GM10266 (cell line): Measurements from ENCODE around the gene POLA2.
"Not testable (repeated sequence)": the region's sequence is repeated elsewhere in the genome, so short reads cannot be mapped to it uniquely, and the experiment has no call there.

Experiments
- DNase-seq: peaks from one replicate; pipeline ENCODE4 v3.0.0; 2012; ENCODE audit errors: extremely low spot score
- CTCF ChIP-seq: IDR thresholded peaks from 2 replicates; pipeline ENCODE4 v1.5.1; 2012; ENCODE audit warnings: mild to moderate bottlenecking, low read depth; ENCODE audit not compliant: control insufficient read depth, insufficient read depth; ENCODE audit errors: missing control alignments

The POLA2 gene

GRCh38 chr11:65323813-65324212, 62.1 kb downstream of the POLA2 start:
- TF ChIP-seq CTCF = no peak
- DNase-seq = no peak

GRCh38 chr11:65325435-65325834, 63.7 kb downstream of the POLA2 start:
- DNase-seq = no peak
- no peak for TF ChIP-seq CTCF

DNA sequence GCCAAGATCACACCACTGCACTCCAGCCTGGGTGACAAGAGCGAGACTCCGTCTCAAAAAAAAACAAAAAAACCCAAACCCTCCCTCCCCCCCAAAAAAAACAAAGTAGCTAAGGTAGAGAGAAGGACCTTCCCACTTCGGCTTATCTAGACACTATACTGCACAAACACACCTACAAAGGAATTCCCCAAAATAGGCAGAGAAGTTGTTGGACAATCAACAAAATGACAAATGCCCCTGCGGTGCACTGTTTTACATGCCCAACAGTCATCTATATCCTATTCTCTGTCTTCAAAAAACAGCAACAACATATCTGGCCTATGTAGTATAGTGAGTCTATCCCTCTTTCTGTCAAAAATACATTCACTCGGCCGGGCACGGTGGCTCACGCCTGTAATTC, 65.3 kb downstream of the POLA2 start:
- DNase-seq = no peak
- no peak for TF ChIP-seq CTCF

DNA sequence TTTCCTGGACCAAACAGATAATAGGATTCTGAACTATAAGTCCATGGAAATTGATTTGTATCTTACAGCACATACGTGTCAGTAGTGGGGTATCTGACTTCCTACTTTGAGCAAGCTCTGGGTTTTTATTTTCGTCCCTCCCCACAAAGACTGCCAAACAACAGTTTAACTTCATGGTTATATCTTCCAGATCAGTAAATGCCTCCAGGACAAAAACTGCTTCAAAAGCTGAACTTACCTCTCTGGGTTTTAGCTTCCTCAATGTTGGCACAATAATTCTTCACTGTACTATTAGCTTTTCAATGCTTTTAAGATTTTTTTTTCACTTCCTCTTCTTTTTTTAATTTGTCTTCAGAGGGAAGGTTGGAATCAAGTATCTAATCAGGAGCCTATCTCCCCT, 67.7 kb downstream of the POLA2 start:
- DNase-seq = no peak
- no peak for TF ChIP-seq CTCF

- DNase-seq = peak; percentile 76
- peak; percentile 83 for TF ChIP-seq CTCF
These were observed 68.2 kb downstream of the POLA2 start for GRCh38 chr11:65329944-65330403.

DNA sequence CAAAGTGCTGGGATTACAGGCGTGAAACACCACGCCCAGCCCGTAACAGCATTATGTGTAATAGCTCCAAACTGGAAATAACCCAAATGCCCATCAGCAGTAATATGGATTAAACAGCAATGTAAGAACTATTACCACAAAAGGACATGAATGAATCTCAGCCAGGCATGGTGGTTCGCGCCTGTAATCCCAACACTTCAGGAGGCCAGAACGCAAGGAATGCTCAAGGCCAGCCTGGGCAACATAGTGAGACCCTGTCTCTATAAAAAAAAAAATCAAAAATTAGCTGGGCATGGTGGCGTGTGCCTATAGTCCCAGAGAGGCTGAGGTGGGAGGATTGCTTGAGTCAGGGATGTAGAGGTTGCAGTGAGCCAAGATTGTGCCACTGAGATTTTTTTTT, 68.8 kb downstream of the POLA2 start:
- no peak for DNase-seq
- TF ChIP-seq CTCF = no peak

GRCh38 chr11:65332591-65332990, 70.8 kb downstream of the POLA2 start:
- not testable (repeated sequence) for DNase-seq

DNA sequence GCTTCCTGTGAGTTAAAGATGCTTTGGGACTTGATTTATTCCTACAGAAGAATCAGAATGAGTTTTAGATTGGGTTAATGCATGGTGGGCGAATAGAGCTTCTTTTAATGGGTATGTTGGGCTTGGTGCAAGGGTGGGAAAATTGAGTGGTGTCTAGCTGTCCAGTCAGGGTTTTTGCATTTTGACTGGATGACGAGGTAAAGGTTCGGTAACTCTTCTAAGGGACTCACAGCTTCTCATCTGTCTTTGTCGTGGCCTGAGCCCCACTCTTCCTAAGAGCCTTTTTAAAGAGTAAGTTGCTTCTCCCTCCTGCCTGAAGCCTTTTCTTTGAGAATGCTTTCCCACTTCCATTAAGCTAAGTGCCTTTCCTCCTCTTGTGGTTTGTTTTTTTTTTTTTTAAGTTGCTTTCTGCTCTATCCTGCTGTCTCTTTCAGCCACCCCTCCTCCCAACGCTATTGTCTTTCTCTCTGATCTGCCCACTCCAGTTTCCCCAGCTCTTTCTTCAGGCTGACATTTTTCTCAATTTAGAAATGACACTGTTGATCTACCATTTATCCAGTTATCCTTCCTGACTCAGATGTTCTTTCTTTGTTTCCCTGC, 73.0 kb downstream of the POLA2 start:
- no peak for TF ChIP-seq CTCF
- DNase-seq = no peak
